ENCODE results near the gene PTTG1IP.
"Not testable (repeated sequence)": the region's sequence is repeated elsewhere in the genome, so short reads cannot be mapped to it uniquely, and the experiment has no call there.

Gene PTTG1IP

DNA sequence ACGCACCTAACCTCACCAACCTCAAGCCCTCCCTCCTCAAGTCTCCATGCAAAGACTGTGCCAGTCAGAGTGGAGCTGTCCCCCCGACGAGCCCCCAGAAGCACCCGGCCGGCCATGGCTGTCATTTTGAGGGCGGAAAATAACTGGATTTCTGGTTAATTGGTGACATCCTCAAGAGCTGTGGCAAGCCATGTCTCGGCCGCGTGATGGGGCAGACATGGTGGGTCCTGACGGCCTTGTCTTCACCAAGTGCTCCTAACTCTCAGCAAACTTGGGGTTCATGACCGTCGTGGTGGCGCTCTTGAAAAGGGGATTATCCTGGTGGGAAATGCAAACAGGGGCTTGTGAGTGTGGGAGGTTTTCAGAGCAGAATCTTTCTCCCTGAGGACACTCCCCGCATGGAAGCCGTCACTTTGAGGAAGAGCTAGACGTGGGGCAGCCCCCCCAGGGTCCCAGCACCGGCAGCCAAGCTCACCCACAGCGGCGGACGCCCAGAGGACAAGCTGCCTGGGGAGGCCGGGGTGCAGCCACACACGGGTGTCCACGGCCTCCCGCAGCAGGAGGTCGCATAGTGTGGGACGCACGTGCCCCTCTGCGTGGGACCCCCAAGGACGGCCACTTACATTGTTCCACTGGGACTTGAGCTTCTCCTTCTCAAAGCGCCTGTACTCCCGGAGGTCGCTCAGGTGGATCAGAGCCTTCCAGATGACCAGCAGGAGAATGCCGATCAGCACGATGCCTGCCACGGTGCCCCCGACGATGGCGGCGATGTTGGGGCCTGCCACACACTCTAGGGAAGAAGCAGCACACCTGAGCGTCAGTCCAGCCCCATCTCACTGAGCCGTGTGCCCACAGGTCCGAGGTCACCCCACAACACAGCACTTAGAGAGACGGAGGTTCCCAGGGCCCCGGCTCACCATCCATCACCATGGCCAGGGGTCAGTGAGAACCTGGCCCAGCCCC, 12.9 kb upstream of the PTTG1IP start:
- no peak for DNase-seq (ENCODE audit: extremely low read depth in 1 of 2, low read depth in 1 of 2)

DNA sequence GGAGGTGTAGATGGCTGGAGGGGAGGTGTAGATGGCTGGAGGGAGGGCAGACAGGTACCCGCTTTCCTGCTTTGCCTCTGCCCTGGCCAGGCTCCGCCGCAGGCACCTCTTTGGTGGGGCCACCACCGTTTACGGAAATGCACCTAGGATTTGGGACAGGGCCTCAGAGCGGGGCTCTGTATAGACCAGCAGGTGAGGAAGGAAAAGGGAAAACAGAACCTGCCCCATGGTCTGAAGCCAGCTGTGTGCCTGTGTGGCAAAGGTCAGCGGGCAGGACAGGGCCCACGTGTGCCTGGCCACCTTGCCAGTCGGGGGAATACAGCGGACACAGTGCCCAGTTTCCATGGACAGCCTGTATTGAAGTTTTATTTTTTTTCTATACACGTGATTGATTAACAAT, 12.1 kb upstream of the PTTG1IP start:
- DNase-seq (ENCODE audit: extremely low read depth in 1 of 2, low read depth in 1 of 2) = no peak

DNA sequence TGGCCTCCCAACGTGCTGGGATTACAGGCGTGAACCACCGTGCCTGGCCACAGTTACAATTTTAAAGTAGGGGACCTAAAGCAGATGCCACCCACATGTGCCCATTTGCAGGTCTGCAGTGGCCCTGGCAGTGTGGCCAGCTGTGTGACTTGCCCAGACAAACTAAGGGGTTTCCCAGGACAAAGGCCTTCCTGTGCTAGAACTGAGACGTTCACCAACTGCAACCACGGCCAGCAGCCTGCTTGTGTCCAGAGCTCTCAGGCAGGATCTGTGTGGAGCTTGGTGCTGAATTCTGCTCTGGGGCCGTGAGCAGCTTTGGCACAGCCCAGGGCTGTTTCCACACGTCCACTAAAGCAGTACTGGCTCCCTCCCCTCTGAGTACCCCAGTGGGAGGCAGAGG, 10.6 kb upstream of the PTTG1IP start:
- DNase-seq (ENCODE audit: extremely low read depth in 1 of 2, low read depth in 1 of 2) = no peak

DNA sequence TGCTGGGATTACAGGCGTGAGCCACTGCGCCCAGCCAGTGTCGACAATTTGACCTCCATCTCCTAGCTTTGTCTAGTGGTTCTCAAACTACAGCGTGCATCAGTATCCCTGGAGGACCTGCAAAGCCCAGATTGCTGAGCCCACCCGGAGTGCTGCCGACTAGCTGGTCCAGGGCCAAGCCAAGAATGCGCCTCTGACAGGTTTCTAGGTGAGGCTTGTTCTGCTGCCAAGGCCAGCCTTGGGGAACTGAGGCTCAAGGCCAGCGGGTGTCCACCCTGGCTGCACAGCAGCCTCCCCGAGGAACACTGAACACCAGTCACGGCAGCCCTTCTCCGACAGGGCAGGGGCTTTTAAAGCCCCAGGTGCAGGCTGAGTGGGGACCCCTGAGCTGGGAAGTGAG, 9.8 kb upstream of the PTTG1IP start:
- DNase-seq (ENCODE audit: extremely low read depth in 1 of 2, low read depth in 1 of 2) = no peak

DNA sequence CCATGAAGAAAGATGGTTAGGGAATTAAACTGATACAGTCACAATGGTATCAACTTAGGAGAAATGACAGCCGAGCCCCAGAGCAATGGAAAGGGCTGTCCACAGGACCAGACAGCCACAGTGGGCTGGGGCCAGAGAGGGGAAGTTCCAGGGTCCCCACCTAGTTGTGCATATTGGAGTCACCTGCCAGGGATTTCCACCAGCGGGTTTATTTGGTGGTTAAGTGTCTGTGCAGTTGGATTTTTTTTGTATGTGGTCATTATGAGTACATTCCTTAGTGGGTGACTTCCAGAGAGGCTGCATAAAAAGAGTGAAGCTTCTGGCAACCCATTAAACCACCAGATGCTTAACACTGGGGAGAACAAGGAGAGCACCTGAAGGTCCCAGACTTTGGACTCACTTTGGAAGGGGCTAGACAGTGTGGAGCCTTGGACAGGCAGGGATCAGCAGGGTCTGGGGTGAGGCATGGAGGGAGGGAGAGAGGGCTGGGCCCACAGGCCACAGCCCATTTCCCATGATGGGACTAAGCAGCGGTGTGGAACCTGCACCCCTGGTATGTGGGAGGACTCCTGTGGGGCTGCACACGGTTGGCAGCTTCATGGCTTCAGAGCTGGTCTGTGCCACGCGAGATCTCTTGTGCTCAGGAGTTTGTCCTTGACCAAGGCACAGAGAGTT, 7.8 kb upstream of the PTTG1IP start:
- no peak for DNase-seq (ENCODE audit: extremely low read depth in 1 of 2, low read depth in 1 of 2)

DNA sequence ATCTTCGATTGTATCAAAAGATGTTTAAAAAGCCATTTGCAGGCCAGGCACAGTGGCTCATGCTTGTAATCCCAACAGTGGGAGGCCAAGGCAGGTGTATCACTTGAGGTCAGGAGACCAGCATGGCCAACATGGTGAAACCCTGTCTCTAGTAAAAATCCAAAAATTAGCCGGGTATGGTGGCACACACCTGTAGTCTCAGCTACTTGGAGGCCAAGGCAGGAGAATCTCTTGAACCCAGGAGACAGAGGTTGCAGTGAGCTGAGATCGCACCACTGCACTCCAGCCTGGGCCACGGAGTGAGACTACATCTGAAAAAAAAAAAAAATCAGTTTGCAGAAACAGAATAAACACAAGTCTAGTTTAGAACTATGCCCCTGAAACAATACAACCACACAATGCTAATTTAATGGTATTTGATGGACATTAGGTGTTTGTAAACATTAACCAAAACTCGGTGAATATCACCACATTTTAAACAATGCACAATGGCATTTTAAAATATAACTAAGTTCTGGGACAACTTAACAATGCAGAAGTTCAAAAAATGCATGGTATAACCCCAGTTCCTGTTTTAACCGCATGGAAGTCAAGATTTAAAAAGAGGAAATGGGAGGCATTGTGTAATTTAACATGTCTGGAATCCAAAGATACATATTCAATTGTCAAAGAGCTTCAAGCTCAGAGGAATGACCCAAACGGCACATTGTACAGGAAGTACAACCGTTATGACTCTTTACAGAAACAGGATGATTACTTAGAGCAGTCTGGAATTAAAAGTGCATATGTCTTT, 7.1 kb upstream of the PTTG1IP start:
- no peak for DNase-seq (ENCODE audit: extremely low read depth in 1 of 2, low read depth in 1 of 2)

DNA sequence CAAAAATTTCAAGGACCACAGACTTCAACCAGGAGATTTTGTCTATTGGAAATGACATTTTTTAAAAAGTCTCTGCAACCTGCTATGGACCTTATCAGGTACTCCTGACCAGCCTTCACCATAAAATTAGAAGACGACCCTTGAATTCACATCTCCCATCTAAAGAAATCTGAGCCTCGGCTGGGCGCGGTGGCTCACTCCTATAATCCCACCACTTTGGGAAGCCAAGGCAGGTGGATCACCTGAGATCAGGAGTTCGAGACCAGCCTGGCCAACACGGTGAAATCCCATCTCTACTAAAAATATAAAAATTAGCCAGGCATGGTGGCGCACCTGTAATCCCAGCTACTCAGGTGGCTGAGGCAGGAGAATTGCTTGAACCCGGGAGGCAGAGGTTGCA, 5.7 kb upstream of the PTTG1IP start:
- DNase-seq (ENCODE audit: extremely low read depth in 1 of 2, low read depth in 1 of 2) = not testable (repeated sequence)

DNA sequence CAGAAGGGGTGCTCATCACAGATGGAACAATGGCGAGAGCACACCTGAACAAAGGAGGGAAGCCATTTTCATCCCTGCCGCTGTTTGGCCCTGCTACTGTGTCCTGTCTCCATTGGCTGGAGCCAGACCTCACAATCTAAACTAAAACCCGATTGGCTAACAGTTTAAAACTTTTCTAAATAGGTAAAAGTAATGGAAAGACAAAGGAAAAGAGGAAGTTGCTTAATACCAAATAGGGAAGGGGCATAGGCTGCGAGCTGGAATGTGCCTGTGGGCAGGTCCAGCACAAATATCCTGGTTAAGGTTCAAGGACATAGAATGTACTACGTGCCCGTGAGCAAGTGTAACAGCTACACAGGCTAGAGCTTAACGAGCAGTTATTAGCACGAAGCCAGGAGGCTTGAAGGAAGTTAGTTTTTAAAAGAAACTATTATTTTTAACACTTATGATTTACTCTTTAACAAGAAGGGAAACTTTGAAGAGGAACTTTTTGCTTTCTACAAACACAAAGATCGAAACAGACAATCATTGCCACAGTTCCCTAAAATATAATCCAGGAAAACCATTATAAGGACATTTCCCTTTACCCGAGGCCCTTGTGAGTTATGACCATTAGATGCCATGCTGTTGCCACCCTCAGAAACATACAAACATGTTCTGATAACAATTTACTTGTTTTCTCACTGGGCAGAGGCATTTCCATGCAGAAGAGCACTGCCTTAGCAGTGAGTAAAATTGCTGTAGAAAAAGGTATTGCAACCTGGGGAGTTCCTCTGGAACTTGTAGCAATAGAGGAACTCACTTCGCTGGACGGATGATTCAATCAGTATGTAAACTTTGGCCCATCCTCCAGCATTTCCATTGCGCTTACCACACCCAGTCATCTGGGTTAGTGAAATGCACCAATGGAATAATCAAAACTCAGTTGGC, 4.8 kb upstream of the PTTG1IP start:
- DNase-seq (ENCODE audit: extremely low read depth in 1 of 2, low read depth in 1 of 2) = no peak

DNA sequence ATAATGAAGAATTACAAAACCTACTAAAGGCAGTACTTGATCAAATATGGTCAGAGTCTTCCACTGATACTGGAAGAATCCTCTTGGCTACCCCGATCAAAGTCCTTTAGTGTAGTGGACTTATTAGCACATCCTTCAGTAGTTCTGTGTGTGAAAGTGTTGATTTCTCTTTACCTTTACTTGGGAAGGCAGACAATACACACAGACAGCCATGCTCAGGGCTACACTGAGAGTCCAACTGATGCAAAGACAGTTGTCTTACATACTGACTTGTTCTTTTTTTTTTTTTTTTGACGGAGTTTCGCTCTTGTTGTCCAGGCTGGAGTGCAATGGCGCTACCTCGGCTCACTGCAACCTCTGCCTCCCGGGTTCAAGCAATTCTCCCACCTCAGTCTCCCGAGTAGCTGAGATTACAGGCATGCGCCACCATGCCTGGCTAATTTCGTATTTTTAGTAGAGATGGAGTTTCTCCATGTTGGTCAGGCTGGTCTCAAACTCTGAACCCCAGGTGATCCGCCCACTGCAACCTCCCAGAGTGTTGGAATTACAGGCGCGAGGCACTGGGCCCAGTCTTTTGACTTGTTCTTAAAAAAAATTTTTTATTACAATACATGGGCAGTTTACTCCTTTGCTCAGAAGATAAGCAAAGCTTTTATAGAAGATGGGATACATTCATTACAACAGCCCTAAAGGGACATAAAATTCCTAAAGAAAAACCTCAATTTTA, 3.5 kb upstream of the PTTG1IP start:
- no peak for DNase-seq (ENCODE audit: extremely low read depth in 1 of 2, low read depth in 1 of 2)

DNA sequence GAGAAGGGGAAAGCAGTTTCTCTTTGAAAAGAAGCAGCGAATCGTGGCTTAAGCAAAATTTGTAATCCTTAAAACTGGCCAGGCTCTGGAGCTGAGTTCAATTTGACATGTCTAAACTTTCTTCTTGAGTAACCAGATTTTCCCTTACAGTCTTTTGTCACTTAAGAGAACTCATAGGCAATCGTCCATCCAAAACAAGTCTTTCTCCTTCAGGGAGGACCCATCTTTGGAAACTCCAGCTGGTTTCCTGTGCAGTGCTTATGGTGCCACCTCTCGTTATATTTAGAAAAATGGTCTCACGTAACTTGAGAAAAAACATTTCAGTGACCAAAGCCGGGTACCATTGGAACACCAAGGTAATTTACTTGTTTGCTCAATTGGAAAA, 1.8 kb upstream of the PTTG1IP start:
- no peak for DNase-seq (ENCODE audit: extremely low read depth in 1 of 2, low read depth in 1 of 2)

DNA sequence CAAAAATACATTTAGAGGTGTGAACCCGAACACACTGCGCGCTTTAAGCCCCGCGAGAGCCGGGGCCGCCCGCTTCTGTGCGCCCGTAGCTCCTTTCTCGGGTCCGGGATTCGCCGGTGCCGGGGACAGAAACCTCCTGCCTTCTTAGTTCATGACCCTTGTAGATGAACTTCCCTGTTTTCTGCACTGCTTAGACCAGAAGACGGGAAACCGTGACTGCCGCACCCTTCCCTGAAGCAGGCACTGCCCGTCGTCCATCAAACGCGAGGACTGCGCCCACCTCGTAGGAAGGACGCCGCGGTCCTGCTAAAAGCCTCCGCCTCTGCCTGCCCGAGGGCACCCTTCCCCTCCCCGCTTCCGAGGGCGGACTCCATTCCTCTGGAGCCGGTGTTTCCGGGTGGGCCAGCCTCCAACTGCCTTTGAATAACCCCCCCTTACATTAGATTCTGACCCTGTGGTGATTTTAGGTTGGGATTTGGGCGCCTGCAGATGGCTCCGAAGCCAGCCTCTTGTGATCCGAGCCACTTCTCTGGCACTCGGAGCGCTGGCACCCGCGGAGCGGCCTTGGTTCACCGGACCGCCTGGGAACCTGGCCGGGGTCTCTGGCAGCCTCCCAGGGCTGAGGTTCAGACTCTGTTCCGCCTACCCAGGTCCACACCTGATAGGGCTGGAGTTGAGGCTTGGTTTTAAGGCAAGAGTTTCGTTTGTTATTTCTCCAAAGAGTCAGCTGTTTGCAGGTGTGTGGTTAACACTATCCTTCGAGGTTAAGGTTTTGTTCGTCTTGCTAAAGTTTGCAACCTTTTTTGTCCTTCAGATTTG, 1.2 kb upstream of the PTTG1IP start:
- DNase-seq (ENCODE audit: extremely low read depth in 1 of 2, low read depth in 1 of 2) = no peak

DNA sequence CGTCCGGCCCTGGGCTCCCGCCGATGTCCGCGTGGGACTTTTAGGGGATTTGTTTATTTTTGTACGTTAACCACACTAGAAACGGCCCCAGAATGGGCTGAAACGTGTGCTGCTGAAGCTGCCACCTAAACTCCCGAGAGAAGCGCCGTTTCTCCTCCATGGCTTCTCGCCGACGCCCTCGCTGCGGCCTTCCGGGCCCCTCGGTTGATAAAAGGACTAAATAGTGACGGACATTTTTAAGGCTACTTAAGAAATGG, 678 bp upstream of the PTTG1IP start:
- DNase-seq (ENCODE audit: extremely low read depth in 1 of 2, low read depth in 1 of 2) = no peak

DNA sequence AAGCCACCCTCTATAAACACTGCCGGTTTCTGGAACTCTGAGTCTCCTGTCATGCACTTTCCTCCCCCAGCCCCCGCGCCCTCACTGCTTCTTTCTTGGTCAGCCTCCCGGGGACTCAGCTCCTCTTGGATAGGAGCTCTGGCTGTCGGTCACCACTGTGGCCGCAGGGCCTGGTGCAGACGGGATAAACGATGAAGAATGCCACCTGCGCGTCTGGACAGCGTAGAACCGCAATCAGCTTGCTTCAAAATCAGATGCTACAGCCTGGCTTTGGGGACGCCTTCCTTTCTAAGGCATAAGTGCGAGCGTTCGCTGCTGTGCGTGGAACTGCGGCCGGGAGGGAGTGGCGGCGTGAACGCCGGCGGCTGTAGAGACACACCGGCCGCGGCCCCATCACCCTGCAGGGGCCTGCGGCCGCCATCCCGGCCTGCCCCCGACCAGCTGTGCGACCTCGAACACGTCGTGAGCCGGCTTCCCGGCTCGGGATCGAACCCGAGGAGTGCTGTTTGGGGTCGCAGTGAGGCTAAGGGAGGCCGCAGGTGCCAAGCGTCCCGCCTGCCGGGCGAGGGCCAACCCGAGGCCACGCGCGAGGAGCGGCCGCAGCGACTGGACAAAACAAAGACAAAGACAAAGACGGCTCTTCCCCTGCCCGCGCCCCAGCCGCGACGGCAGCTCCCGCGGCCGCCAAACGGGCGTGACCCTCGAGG, 688 bp downstream of the PTTG1IP start:
- no peak for DNase-seq (ENCODE audit: extremely low read depth in 1 of 2, low read depth in 1 of 2)

DNA sequence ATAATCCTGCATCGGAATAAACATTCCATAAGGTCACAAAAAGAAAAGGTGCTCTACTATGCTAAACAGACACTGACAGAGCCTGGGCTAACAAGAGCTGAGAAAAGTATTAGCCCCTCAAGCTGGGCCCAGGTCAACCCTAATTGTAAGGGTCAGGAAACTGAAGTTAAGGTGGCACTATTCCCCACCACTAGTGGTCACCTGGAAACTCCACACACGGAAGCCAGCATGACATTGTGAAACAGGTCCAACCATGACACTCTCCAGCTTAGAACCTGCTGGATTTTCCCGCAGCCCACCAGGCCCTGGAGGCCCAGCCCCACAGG, 1.2 kb downstream of the PTTG1IP start:
- no peak for DNase-seq (ENCODE audit: extremely low read depth in 1 of 2, low read depth in 1 of 2)

DNA sequence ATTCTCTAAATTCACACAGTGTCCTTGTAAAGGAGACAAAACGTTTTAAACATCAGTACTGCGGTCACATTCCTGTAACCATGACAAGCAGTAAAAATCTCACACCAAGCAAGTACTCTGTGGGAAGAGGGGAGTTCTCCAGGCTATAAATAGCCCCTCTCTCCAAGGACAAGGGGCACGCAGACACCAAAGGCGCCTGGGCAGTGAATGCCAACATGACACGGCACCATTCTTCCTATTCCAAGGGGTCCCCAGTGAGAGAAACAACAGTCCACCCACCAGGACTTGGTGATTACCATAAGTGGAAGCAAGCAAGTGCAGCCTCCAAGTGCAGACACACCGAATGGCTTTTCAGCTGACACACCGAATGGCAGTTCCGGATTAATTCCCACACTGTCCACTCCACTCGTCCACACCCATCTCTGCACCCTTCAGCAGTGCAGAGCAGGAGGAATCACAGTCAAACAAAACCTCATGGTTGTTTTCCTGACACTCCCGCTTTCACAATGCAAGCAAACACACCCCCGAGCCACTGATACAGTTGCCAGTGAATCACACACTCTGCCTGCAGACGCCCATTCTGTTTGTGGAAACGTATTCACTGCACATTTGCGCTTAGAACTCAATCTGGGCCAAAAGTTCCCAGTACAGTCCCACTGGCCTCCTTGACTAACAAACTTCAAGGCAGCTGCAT, 1.8 kb downstream of the PTTG1IP start:
- no peak for DNase-seq (ENCODE audit: extremely low read depth in 1 of 2, low read depth in 1 of 2)

DNA sequence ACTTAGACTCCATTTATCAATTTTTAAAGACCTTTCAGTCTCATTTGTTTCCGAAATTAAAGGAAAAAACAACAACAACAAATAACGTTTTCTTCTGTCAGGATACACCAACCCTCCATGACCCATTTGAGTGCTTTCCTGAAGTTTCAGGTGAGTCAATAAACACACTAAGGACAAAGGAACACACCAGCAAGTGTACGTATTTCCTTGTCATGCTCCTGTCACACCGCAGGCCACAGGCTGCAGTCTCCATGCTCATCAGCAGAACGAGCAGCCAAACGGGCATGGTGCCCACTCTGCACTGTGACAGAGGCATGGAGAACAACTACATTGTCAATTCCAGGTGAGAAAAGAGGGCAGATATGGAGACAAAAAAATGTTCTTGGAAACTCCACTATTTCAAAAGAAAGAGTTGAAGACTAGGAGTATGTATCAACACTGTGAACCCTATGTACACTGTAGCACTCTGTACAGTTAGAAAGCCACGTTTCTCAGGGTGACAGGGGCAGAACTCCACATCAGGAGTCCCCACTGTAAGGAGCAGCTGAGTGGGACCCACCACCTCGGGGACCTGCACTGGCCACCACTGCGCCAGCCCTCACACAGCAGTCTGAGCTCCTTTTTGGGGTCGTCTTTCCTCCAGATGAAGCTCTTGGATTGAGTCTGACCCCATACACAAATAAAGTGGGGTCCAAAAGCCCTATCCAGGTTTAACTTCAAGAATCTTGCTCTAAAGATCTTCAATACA, 2.6 kb downstream of the PTTG1IP start:
- DNase-seq (ENCODE audit: extremely low read depth in 1 of 2, low read depth in 1 of 2) = no peak

Measured in activated CD8-positive, alpha-beta memory T cell treated with anti-CD3 and anti-CD28 coated beads for 1 hour (primary cell).